IMR-90 (cell line): ENCODE results near the gene NFASC. TPM values are rescaled to one million over a fixed set of nuclear protein-coding genes. Genes with fewer than 3 reads are reported as not detected.

ENCODE experiments used
- ATAC-seq: fragments of 200-7000 bp; cut with Tn5 transposase; 2 replicates; pipeline ENCODE4 v1.9.1; 2020; ENCODE audit warnings: low read depth, mild to moderate bottlenecking, moderate library complexity
- BruUV-seq: library from RNA; stranded (reverse); fragments of 400-500 nt; replicated peaks from 2 replicates; lab custom pipeline; 2021; lab: Mats Ljungman, UMichigan
- CTCF ChIA-PET: fragments of 300-600 bp; formaldehyde crosslinking; extraction: SDS; loops from one replicate; lab custom pipeline; 2021; ENCODE audit warnings: antibody characterized with exemption; lab: Yijun Ruan, JAX
- POLR2A ChIA-PET: fragments of 300-600 bp; sonication (Branson Sonifier 250); formaldehyde crosslinking; loops from one replicate; lab custom pipeline; 2022; ENCODE audit warnings: antibody characterized with exemption; ENCODE audit not compliant: unreplicated experiment; lab: Charles Lee
- DNase-seq: peaks from one replicate; pipeline ENCODE4 v3.0.0; 2013
- H2AFZ ChIP-seq: replicated peaks from 2 replicates; pipeline ENCODE3; 2013; ENCODE audit warnings: low read length, mild to moderate bottlenecking; ENCODE audit not compliant: poor library complexity
- H2AK5ac ChIP-seq: 2 replicates; pipeline ENCODE4 v1.6.1; 2013; ENCODE audit warnings: low read depth, low read length, inconsistent platforms
- H2AK9ac ChIP-seq: replicated peaks from 2 replicates; pipeline ENCODE3; 2013; ENCODE audit warnings: mild to moderate bottlenecking, low read depth, low read length, moderate library complexity; ENCODE audit not compliant: poor library complexity
- H2BK120ac ChIP-seq: 2 replicates; pipeline ENCODE4 v1.6.1; 2013; ENCODE audit warnings: low read depth, low read length, inconsistent platforms
- H2BK15ac ChIP-seq: 3 replicates; pipeline ENCODE4 v1.6.1; 2013; ENCODE audit warnings: low read depth, low read length, inconsistent platforms
- H2BK20ac ChIP-seq: 2 replicates; pipeline ENCODE4 v1.6.1; 2013; ENCODE audit warnings: low read depth, mild to moderate bottlenecking, inconsistent platforms, low read length, moderate library complexity
- H2BK5ac ChIP-seq: 2 replicates; pipeline ENCODE4 v1.6.1; 2013; ENCODE audit warnings: mild to moderate bottlenecking, low read depth, low read length, inconsistent platforms; ENCODE audit not compliant: poor library complexity, severe bottlenecking
- H3K14ac ChIP-seq: replicated peaks from 2 replicates; pipeline ENCODE4 v1.6.1; 2013; ENCODE audit warnings: low read depth, low read length, inconsistent platforms
- H3K18ac ChIP-seq: 2 replicates; pipeline ENCODE4 v1.6.1; 2013; ENCODE audit warnings: low read depth, low read length, control low read depth
- H3K23ac ChIP-seq: 2 replicates; pipeline ENCODE4 v1.6.1; 2013; ENCODE audit warnings: low read depth, low read length, inconsistent platforms
- H3K27ac ChIP-seq: 2 replicates; pipeline ENCODE4 v1.5.1; 2013; ENCODE audit warnings: mild to moderate bottlenecking, control low read depth, low read length; ENCODE audit not compliant: insufficient read depth
- H3K27me3 ChIP-seq: 2 replicates; pipeline ENCODE4 v1.6.1; 2013; ENCODE audit warnings: low read length; ENCODE audit not compliant: control insufficient read depth, insufficient read depth
- H3K36me3 ChIP-seq: 2 replicates; pipeline ENCODE4 v1.6.1; 2013; ENCODE audit warnings: low read length, mixed read lengths; ENCODE audit not compliant: control insufficient read depth, insufficient read depth
- H3K4ac ChIP-seq: 2 replicates; pipeline ENCODE4 v1.6.1; 2013; ENCODE audit warnings: low read depth, low read length, inconsistent platforms
- H3K4me1 ChIP-seq: 2 replicates; pipeline ENCODE4 v1.6.1; 2013; ENCODE audit warnings: low read length, mixed read lengths; ENCODE audit not compliant: control insufficient read depth, insufficient read depth
- H3K4me2 ChIP-seq: 2 replicates; pipeline ENCODE4 v1.6.1; 2013; ENCODE audit warnings: low read depth, mild to moderate bottlenecking, control low read depth, low read length, moderate library complexity
- H3K4me3 ChIP-seq: 2 replicates; pipeline ENCODE4 v1.5.1; 2013; ENCODE audit warnings: low read depth, mild to moderate bottlenecking, control low read depth, low read length, moderate library complexity; ENCODE audit not compliant: insufficient read depth
- H3K56ac ChIP-seq: 2 replicates; pipeline ENCODE4 v1.6.1; 2013; ENCODE audit warnings: low read length, inconsistent platforms; ENCODE audit not compliant: insufficient read depth; ENCODE audit errors: extremely low read depth
- H3K79me1 ChIP-seq, 2 experiments: 2 replicates each; pipeline ENCODE4 v1.6.1; 2013; ENCODE audit warnings: low read length in 2 of 2, inconsistent platforms in 1 of 2, low read depth in 1 of 2
- H3K9ac ChIP-seq: 2 replicates; pipeline ENCODE4 v1.6.1; 2013; ENCODE audit warnings: low read depth, low read length, control low read depth
- H3K9me1 ChIP-seq: 2 replicates; pipeline ENCODE4 v1.6.1; 2013; ENCODE audit warnings: low read length, inconsistent platforms; ENCODE audit not compliant: insufficient read depth
- H3K9me3 ChIP-seq: 2 replicates; pipeline ENCODE4 v1.6.1; 2013; ENCODE audit warnings: low read length; ENCODE audit not compliant: control insufficient read depth, insufficient read depth
- H4K20me1 ChIP-seq: 2 replicates; pipeline ENCODE4 v1.6.1; 2013; ENCODE audit warnings: low read length, inconsistent platforms; ENCODE audit not compliant: insufficient read depth
- H4K5ac ChIP-seq: 2 replicates; pipeline ENCODE4 v1.6.1; 2013; ENCODE audit warnings: mild to moderate bottlenecking, low read depth, low read length, control low read depth
- H4K8ac ChIP-seq, 2 experiments: 2 replicates each; pipeline ENCODE4 v1.6.1; 2013; ENCODE audit warnings: low read depth in 2 of 2, low read length in 2 of 2, control low read depth in 1 of 2, inconsistent platforms in 1 of 2
- H4K91ac ChIP-seq: 2 replicates; pipeline ENCODE4 v1.6.1; 2013; ENCODE audit warnings: low read depth, low read length, inconsistent platforms; ENCODE audit not compliant: insufficient read depth
- CEBPB ChIP-seq: IDR thresholded peaks from 2 replicates; pipeline ENCODE4 v1.6.1; 2012; ENCODE audit warnings: low read depth, low read length, improper control_type of control experiment
- CHD1 ChIP-seq: IDR thresholded peaks from 2 replicates; pipeline ENCODE4 v1.6.1; 2012; ENCODE audit warnings: low read depth, low read length, improper control_type of control experiment
- CTCF ChIP-seq: conservative IDR thresholded peaks from 2 replicates; pipeline ENCODE4 v1.5.1; 2012; ENCODE audit warnings: mild to moderate bottlenecking, low read depth, low read length, improper control_type of control experiment
- ELK1 ChIP-seq: fragments of 150-350 bp; IDR thresholded peaks from 2 replicates; pipeline ENCODE4 v1.6.1; 2016; ENCODE audit warnings: low read depth, mild to moderate bottlenecking, low read length, moderate library complexity, borderline replicate concordance
- FOS ChIP-seq: fragments of 150-350 bp; IDR thresholded peaks from 2 replicates; pipeline ENCODE4 v1.6.1; 2016; ENCODE audit warnings: low read depth, low read length
- MAFK ChIP-seq: IDR thresholded peaks from 2 replicates; pipeline ENCODE4 v1.6.1; 2012; ENCODE audit warnings: low read depth, low read length, improper control_type of control experiment
- MAZ ChIP-seq: IDR thresholded peaks from 2 replicates; pipeline ENCODE4 v1.6.1; 2012; ENCODE audit warnings: low read depth, mild to moderate bottlenecking, low read length, improper control_type of control experiment, moderate library complexity, borderline replicate concordance
- MXI1 ChIP-seq: IDR thresholded peaks from 2 replicates; pipeline ENCODE4 v1.6.1; 2012; ENCODE audit warnings: low read depth, mild to moderate bottlenecking, low read length, moderate library complexity, borderline replicate concordance
- POLR2A ChIP-seq: IDR thresholded peaks from 2 replicates; pipeline ENCODE4 v1.6.1; 2012; ENCODE audit warnings: mild to moderate bottlenecking, low read depth, low read length
- RAD21 ChIP-seq: IDR thresholded peaks from 2 replicates; pipeline ENCODE4 v1.6.1; 2012; ENCODE audit warnings: low read length, improper control_type of control experiment
- RCOR1 ChIP-seq: IDR thresholded peaks from 2 replicates; pipeline ENCODE4 v1.6.1; 2012; ENCODE audit warnings: mild to moderate bottlenecking, low read length, improper control_type of control experiment; ENCODE audit not compliant: insufficient replicate concordance
- RFX5 ChIP-seq: IDR thresholded peaks from 2 replicates; pipeline ENCODE4 v1.8.0; 2012; ENCODE audit warnings: low read depth, mild to moderate bottlenecking, low read length, moderate library complexity
- SMC3 ChIP-seq: fragments of 150-350 bp; IDR thresholded peaks from 2 replicates; pipeline ENCODE4 v1.6.1; 2016; ENCODE audit warnings: low read depth, mild to moderate bottlenecking, antibody characterized with exemption, low read length, moderate library complexity
- USF2 ChIP-seq: fragments of 150-350 bp; IDR thresholded peaks from 2 replicates; pipeline ENCODE4 v1.6.1; 2017; ENCODE audit warnings: mild to moderate bottlenecking, antibody characterized with exemption, low read length, low read depth
- WGBS, 2 experiments: methylation state at CpG; one replicate each; pipeline versions ENCODE4 v1.1.5 to v1.1.7; 2013; ENCODE audit warnings: missing lambda C conversion rate in 2 of 2; ENCODE audit not compliant: insufficient read length in 1 of 2; ENCODE audit errors: extremely low coverage in 2 of 2; 5-methylcytosine and 5-hydroxymethylcytosine counted together
- dilution Hi-C: fragments of 300-500 bp; cut with HindIII; formaldehyde crosslinking; loops from one replicate; pipeline ENCODE4 v1.14.3; 2018; ENCODE audit warnings: low sequenced_read_pairs; ENCODE audit not compliant: unreplicated experiment
- in situ Hi-C: fragments of 300-500 bp; cut with MboI; formaldehyde crosslinking; loops from 3 replicates; pipeline ENCODE4 v1.14.3; 2019; ENCODE audit warnings: low sequenced_read_pairs, inconsistent platforms, mixed read lengths
- intact Hi-C: fragments of 100-400 bp; cut with micrococcal nuclease; formaldehyde crosslinking; loops from 2 replicates; pipeline ENCODE4 v1.10.0; 2022
- polyA plus RNA-seq, 3 experiments: library from polyadenylated mRNA; depleted of rRNA; stranded (reverse); fragments of >200 nt; gene quantifications; 2 replicates each; pipeline ENCODE4 v1.2.3, GENCODE V29; 2012; ENCODE audit warnings: low replicate concordance in 1 of 3
- total RNA-seq: library from RNA; depleted of rRNA; stranded (reverse); fragments of >200 nt; gene quantifications from 2 replicates; pipeline ENCODE4 v1.2.3, GENCODE V29; 2012

NFASC gene
- total and polyA plus RNA-seq, 2 of the 4 experiments (the other 2 are of a cell fraction), result 0.18 to 0.79 TPM

GRCh38 chr1:204924013-204924759 lies 53.5 kb downstream of the NFASC start:
- no peaks in the 10 kb centered on the region for H3K4me1 ChIP-seq
- ChIA-PET CTCF (interaction anchor here (0.5 kb wide), 1 partner anchor 63 kb away, joined by 3 read pairs; no protein-coding TSS in a partner anchor), POLR2A (no interaction called here)
- dilution Hi-C loops, result no loop called here
- 33% methylated on average over 2 of the region's 5 CpGs; no CpG with 5 or more reads in 1 of the 2 experiments for WGBS, 2 experiments
- H4K20me1 ChIP-seq, result no peaks in the 10 kb centered on the region
- intact Hi-C loops, result no loop called here
- H2AK5ac ChIP-seq, result no peak overlapping the region
- no peak overlapping the region for H3K18ac ChIP-seq
- no peak overlapping the region for H2BK5ac ChIP-seq
- no peak overlapping the region for H3K9ac ChIP-seq
- H3K14ac ChIP-seq, result no peak overlapping the region
- H4K8ac ChIP-seq, result no peak overlapping the region
- no peak overlapping the region for H2AFZ ChIP-seq
- no peak overlapping the region for H4K5ac ChIP-seq
- peaks cover 18% of the 10 kb centered on the region for H3K27me3 ChIP-seq
- H3K9me1 ChIP-seq, result no peaks in the 10 kb centered on the region
- no peaks in the 10 kb centered on the region for H3K36me3 ChIP-seq
- in situ Hi-C loops, result no loop called here
- DNase-seq, result no peak
- H3K4me3 ChIP-seq, result no peak overlapping the region
- no peak overlapping the region for H3K27ac ChIP-seq
- H2BK15ac ChIP-seq, result no peak overlapping the region
- no peak overlapping the region for H3K4ac ChIP-seq
- no peak overlapping the region for H3K56ac ChIP-seq
- H2AK9ac ChIP-seq, result no peak overlapping the region
- no peaks in the 10 kb centered on the region for H3K79me1 ChIP-seq
- TF ChIP-seq SMC3 (no peak), ELK1 (no peak), CEBPB (no peak), RCOR1 (no peak), USF2 (no peak), MXI1 (no peak), CHD1 (no peak), MAFK (no peak), MAZ (no peak), RFX5 (no peak), POLR2A (no peak), FOS (no peak), CTCF (no peak), RAD21 (no peak)
- H2BK20ac ChIP-seq, result no peak overlapping the region
- no peak overlapping the region for H3K4me2 ChIP-seq
- ATAC-seq, result no peak; the same call in 1 of the 2 replicates
- H2BK120ac ChIP-seq, result no peak overlapping the region
- no TSS peak for BruUV-seq
- no peak overlapping the region for H3K23ac ChIP-seq
- H3K9me3 ChIP-seq, result no peaks in the 10 kb centered on the region
- no peak overlapping the region for H4K91ac ChIP-seq
